ENCODE results near the gene NRG2. TPM values are rescaled to one million over a fixed set of nuclear protein-coding genes. Genes with fewer than 3 reads are reported as not detected.

NRG2 gene
- total and polyA plus RNA-seq, 2 donors (not counting 3 experiments of a cell fraction or from before 2014, with no cell fraction given) = 0.26 to 0.42 TPM

- FAIRE-seq = no peak
- no TSS peak for BruUV-seq (replicated peaks)
- no peaks in the 10 kb centered on the region for H4K20me1 ChIP-seq (replicated peaks; ENCODE audit: control insufficient read depth, extremely low read depth, insufficient read depth, low read length)
- no peaks in the 10 kb centered on the region for H3K9me1 ChIP-seq (replicated peaks; ENCODE audit: control insufficient read depth, extremely low read depth, insufficient read depth, low read length)
- dilution Hi-C loops (cut with MboI; ENCODE audit: extremely low pct_ligation_motif_present, low sequenced_read_pairs) = no loop called here
- peaks cover 0 to 5% of the 10 kb centered on the region in 2 experiments for H3K27me3 ChIP-seq (ENCODE audit: control insufficient read depth in 2 of 2, insufficient read depth in 2 of 2, low read length in 2 of 2)
- no peak overlapping the region for H3K4me2 ChIP-seq (ENCODE audit: insufficient read depth, low read length)
- no peaks in the 10 kb centered on the region for H3K36me3 ChIP-seq (ENCODE audit: control insufficient read depth in 2 of 2, extremely low read depth in 1 of 2, insufficient read depth in 2 of 2, low read length in 2 of 2)
- H3K79me2 ChIP-seq (ENCODE audit: control insufficient read depth, insufficient read depth, low read length) = no peaks in the 10 kb centered on the region
- H3K9me3 ChIP-seq (replicated peaks; ENCODE audit: control insufficient read depth, insufficient read depth, low read length) = no peaks in the 10 kb centered on the region
- no peak for DNase-seq (ENCODE audit: low read depth, low spot score)
- no peak overlapping the region for H3K4me3 ChIP-seq (replicated peaks in 1 of 3; ENCODE audit: insufficient read depth in 1 of 3, low read depth in 1 of 3, low read length in 3 of 3)
- ChIA-PET CTCF (interaction anchor here (0.6 to 1.7 kb wide), 4 partner anchors 16 to 299 kb away, joined by 3 to 10 read pairs (median 5); no protein-coding TSS in a partner anchor), POLR2A (no interaction called here)
- intact Hi-C loops (cut with micrococcal nuclease) = no loop called here
- H2AFZ ChIP-seq (ENCODE audit: low read depth, low read length) = no peak overlapping the region
- no peak overlapping the region for H3K27ac ChIP-seq (ENCODE audit: insufficient read depth, low read depth, low read length)
- H3K4me1 ChIP-seq (ENCODE audit: control insufficient read depth, extremely low read depth, insufficient read depth, low read length) = no peaks in the 10 kb centered on the region
- TF ChIP-seq GATA2 (IDR thresholded peaks at IDR 0.05; ENCODE audit: insufficient read depth, insufficient read length, low read depth, low read length) (no peak), EZH2 (IDR thresholded peaks at IDR 0.05; ENCODE audit: borderline replicate concordance, low read depth, low read length, severe bottlenecking) (no peak), POLR2A (IDR thresholded peaks at IDR 0.05; ENCODE audit: low read depth, low read length) (no peak), FOS (IDR thresholded peaks at IDR 0.05; ENCODE audit: borderline replicate concordance, insufficient read depth, low read length) (no peak), JUN (IDR thresholded peaks at IDR 0.05; ENCODE audit: borderline replicate concordance, insufficient read depth, insufficient read length, low read depth) (no peak), CTCF (IDR thresholded peaks at IDR 0.05; ENCODE audit: extremely low read depth in 1 of 2, insufficient read depth in 1 of 2, low read depth in 1 of 2, low read length in 2 of 2) (no peak), MAX (IDR thresholded peaks at IDR 0.05; ENCODE audit: insufficient read depth, insufficient read length) (no peak), POLR2AphosphoS5 (IDR thresholded peaks at IDR 0.05; ENCODE audit: insufficient read depth, low read depth, low read length) (no peak), MYC (IDR thresholded peaks at IDR 0.05; ENCODE audit: low read depth, low read length) (no peak)
- H3K9ac ChIP-seq (replicated peaks; ENCODE audit: extremely low read depth, insufficient read depth, low read length) = no peak overlapping the region
Observed at GRCh38 chr5:139855946-139856540, 187.1 kb downstream of the NRG2 start.

Data from endothelial cell of umbilical vein (primary cell).